LNCaP clone FGC (cell line): ENCODE results near the gene PEX11B.

Experiments used
- DNase-seq: peaks from one replicate; pipeline ENCODE4 v3.0.0-alpha.2; 2011; ENCODE audit warnings: low read depth
- H3K4me3 ChIP-seq: 2 replicates; pipeline ENCODE4 v1.5.1; 2011; ENCODE audit warnings: mild to moderate bottlenecking, low read depth, low read length, control low read depth
- CTCF ChIP-seq: IDR thresholded peaks from 2 replicates; pipeline ENCODE4 v1.5.1; 2012; ENCODE audit warnings: mild to moderate bottlenecking; ENCODE audit not compliant: control insufficient read depth, insufficient read depth; ENCODE audit errors: extremely low read depth

PEX11B gene

GRCh38 chr1:145952903-145953302, 34.4 kb upstream of the PEX11B start:
- no peak for TF ChIP-seq CTCF
- no peak overlapping the region for H3K4me3 ChIP-seq
- DNase-seq: no peak

DNA sequence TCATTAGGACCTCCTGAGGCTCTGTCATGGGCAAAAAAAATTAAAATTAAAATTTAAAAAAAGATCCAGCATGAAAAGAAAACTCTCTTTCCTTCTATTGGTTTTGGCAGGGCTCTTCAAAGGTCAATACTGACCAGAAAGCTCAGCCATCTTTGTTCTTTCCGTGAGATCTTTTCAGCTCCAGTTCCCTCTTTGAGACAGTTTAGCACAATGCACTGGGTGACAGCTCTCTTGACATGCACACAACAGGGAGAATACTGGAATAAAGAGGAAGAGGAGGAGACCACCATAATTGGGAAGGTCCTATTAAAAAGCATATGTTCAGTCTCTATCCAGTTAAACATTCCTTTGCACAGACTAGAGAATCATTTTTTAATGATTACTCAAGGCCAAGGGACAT, 33.0 kb upstream of the PEX11B start:
- no peak for DNase-seq
- no peak overlapping the region for H3K4me3 ChIP-seq
- TF ChIP-seq CTCF: no peak

- no peak for DNase-seq
- TF ChIP-seq CTCF: no peak
Measured at GRCh38 chr1:145949219-145949618, 30.7 kb upstream of the PEX11B start.

GRCh38 chr1:145947551-145947950, 29.0 kb upstream of the PEX11B start:
- no peak for DNase-seq
- no peak for TF ChIP-seq CTCF
- H3K4me3 ChIP-seq: no peak overlapping the region

More at GRCh38 chr1:145949219-145949618, 30.7 kb upstream of the PEX11B start:
- no peak overlapping the region for H3K4me3 ChIP-seq

- TF ChIP-seq CTCF: no peak
Measured at GRCh38 chr1:145946477-145946986, 28.0 kb upstream of the PEX11B start.

DNA sequence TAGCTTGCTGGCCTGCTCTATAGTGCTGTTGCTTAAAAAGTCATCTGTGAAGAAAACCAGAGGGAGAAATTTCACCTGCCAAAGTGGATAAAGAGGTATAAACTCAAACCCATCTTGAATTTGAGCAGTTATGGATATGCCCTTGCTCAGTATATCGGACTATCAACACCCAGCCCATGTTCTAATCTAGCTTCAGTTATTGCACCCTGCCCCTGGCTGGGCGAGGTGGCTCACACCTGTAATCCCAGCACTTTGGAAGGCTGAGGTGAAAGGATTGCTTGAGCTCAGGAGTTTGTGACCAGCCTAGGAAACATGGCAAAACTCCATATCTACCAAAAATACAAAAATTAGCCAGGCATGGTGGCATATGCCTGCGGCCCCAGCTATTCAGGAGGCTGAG, 26.0 kb upstream of the PEX11B start:
- no peak overlapping the region for H3K4me3 ChIP-seq
- TF ChIP-seq CTCF: no peak
- no peak for DNase-seq

More at GRCh38 chr1:145946477-145946986, 28.0 kb upstream of the PEX11B start:
- DNase-seq: no peak
- H3K4me3 ChIP-seq: no peak overlapping the region

DNA sequence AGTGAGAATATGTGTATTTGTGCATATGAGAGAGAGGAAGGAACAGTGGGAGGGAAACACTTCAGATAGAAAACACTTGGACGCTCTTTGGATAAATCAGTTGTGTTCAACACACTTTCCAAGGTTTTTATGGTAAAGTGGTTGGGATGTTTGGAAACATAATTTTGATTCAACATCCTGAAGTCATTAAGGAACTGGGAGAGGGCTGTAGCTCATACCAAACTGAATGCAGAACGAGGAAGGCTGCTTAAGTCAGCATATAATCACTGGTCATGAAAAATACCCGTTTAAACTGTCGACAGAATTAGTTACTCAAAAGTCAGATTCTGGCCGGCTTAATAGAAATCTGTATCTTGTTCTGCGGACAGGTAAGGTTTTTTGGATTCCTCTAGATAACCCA, 24.4 kb upstream of the PEX11B start:
- TF ChIP-seq CTCF: no peak
- H3K4me3 ChIP-seq: no peak overlapping the region
- no peak for DNase-seq
